Ovary (tissue), 3 donors: ENCODE measurements around the gene ARFGAP1.

ENCODE experiments used
- CTCF ChIP-seq, 3 donors: fragments of 450-650 bp in 2 of 3; fragments of 200-600 bp in 1 of 3; IDR thresholded peaks; one replicate each; pipeline versions ENCODE4 v1.5.1 to v1.8.0; 2016 to 2022; ENCODE audit warnings: antibody characterized with exemption in 3 of 3, mild to moderate bottlenecking in 1 of 3
- POLR2A ChIP-seq: fragments of 450-650 bp; IDR thresholded peaks from one replicate; pipeline ENCODE4 v1.6.1; 2017; ENCODE audit warnings: antibody characterized with exemption, mild to moderate bottlenecking, moderate library complexity
- donor health status: DM: no; HTN: no; CAD: no.

- TF ChIP-seq CTCF (IDR thresholded peaks at IDR 0.05) (no peak), POLR2A (no peak)
Measured at GRCh38 chr20:63316502-63316921, 43.9 kb downstream of the ARFGAP1 start.
